Activated T-cell treated with anti-CD3 and anti-CD28 coated beads, Interleukin-2, amount 50 U/mL, for 24 hours (primary cell): Measurements from ENCODE around the gene EIPR1.
A peak's percentile ranks its signal among the peaks of the same experiment; 100 is the strongest.

Experiments used
- DNase-seq: peaks from one replicate; pipeline ENCODE4 v3.0.0-alpha.2; 2020
- H3K27ac Mint-ChIP-seq: 2 replicates; pipeline ENCODE4 v1.8.0; 2020; ENCODE audit warnings: mild to moderate bottlenecking, mixed read lengths
- H3K27me3 Mint-ChIP-seq: 2 replicates; pipeline ENCODE4 v1.8.0; 2020; ENCODE audit warnings: mixed read lengths
- H3K36me3 Mint-ChIP-seq: 2 replicates; pipeline ENCODE4 v1.8.0; 2020; ENCODE audit warnings: low read depth, mixed read lengths
- H3K4me1 Mint-ChIP-seq: 2 replicates; pipeline ENCODE4 v1.8.0; 2020; ENCODE audit warnings: low read depth, mixed read lengths
- H3K4me3 Mint-ChIP-seq: 2 replicates; pipeline ENCODE4 v1.8.0; 2020; ENCODE audit warnings: mild to moderate bottlenecking, moderate library complexity, mixed read lengths
- H3K9me3 Mint-ChIP-seq: 2 replicates; pipeline ENCODE4 v1.8.0; 2020; ENCODE audit warnings: mixed read lengths

The EIPR1 gene

GRCh38 chr2:3302421-3302750, 75.2 kb downstream of the EIPR1 start:
- Mint-ChIP-seq H3K27me3 (no peaks in the 10 kb centered on the region), H3K27ac (no peak overlapping the region), H3K36me3 (peaks cover 56% of the 10 kb centered on the region), H3K4me3 (no peak overlapping the region), H3K4me1 (peaks cover 19% of the 10 kb centered on the region), H3K9me3 (no peaks in the 10 kb centered on the region)
- no peak for DNase-seq

GRCh38 chr2:3301001-3301400, 76.6 kb downstream of the EIPR1 start:
- no peak overlapping the region for H3K27ac Mint-ChIP-seq

GRCh38 chr2:3300224-3300995, 77.2 kb downstream of the EIPR1 start:
- H3K27ac Mint-ChIP-seq, result no peak overlapping the region
- no peak for DNase-seq
- H3K9me3 Mint-ChIP-seq, result no peaks in the 10 kb centered on the region
- H3K4me3 Mint-ChIP-seq, result no peak overlapping the region
- no peaks in the 10 kb centered on the region for H3K27me3 Mint-ChIP-seq
- peaks cover 56% of the 10 kb centered on the region for H3K36me3 Mint-ChIP-seq
- H3K4me1 Mint-ChIP-seq, result peaks cover 16% of the 10 kb centered on the region

More at GRCh38 chr2:3301001-3301400, 76.6 kb downstream of the EIPR1 start:
- Mint-ChIP-seq H3K36me3 (peaks cover 56% of the 10 kb centered on the region), H3K9me3 (no peaks in the 10 kb centered on the region), H3K27me3 (no peaks in the 10 kb centered on the region), H3K4me1 (peaks cover 19% of the 10 kb centered on the region), H3K4me3 (no peak overlapping the region)
- DNase-seq, result no peak

GRCh38 chr2:3299703-3300102, 77.9 kb downstream of the EIPR1 start:
- Mint-ChIP-seq H3K9me3 (no peaks in the 10 kb centered on the region), H3K4me3 (no peak overlapping the region), H3K27ac (no peak overlapping the region), H3K36me3 (peaks cover 56% of the 10 kb centered on the region), H3K4me1 (peaks cover 16% of the 10 kb centered on the region), H3K27me3 (no peaks in the 10 kb centered on the region)
- DNase-seq, result no peak

GRCh38 chr2:3299130-3299529, 78.5 kb downstream of the EIPR1 start:
- Mint-ChIP-seq H3K4me3 (no peak overlapping the region), H3K27me3 (no peaks in the 10 kb centered on the region), H3K36me3 (peaks cover 56% of the 10 kb centered on the region), H3K9me3 (no peaks in the 10 kb centered on the region), H3K4me1 (peaks cover 16% of the 10 kb centered on the region), H3K27ac (no peak overlapping the region)
- peak; percentile 14 for DNase-seq

GRCh38 chr2:3298191-3298590, 79.4 kb downstream of the EIPR1 start:
- Mint-ChIP-seq H3K36me3 (peaks cover 49% of the 10 kb centered on the region), H3K27me3 (no peaks in the 10 kb centered on the region), H3K27ac (no peak overlapping the region), H3K9me3 (no peaks in the 10 kb centered on the region), H3K4me3 (no peak overlapping the region), H3K4me1 (peaks cover 6% of the 10 kb centered on the region)
- DNase-seq, result no peak

GRCh38 chr2:3297523-3297922, 80.1 kb downstream of the EIPR1 start:
- no peak for DNase-seq
- Mint-ChIP-seq H3K27me3 (no peaks in the 10 kb centered on the region), H3K36me3 (peaks cover 46% of the 10 kb centered on the region), H3K4me3 (no peak overlapping the region), H3K4me1 (peaks cover under 1% of the 10 kb centered on the region), H3K9me3 (no peaks in the 10 kb centered on the region), H3K27ac (no peak overlapping the region)

- H3K36me3 Mint-ChIP-seq, result peaks cover 43% of the 10 kb centered on the region
- no peak overlapping the region for H3K4me3 Mint-ChIP-seq
- DNase-seq, result no peak
- no peaks in the 10 kb centered on the region for H3K9me3 Mint-ChIP-seq
- H3K27me3 Mint-ChIP-seq, result no peaks in the 10 kb centered on the region
- no peak overlapping the region for H3K27ac Mint-ChIP-seq
- H3K4me1 Mint-ChIP-seq, result peaks cover 3% of the 10 kb centered on the region
Measured at GRCh38 chr2:3296182-3296972, 81.2 kb downstream of the EIPR1 start.

- H3K36me3 Mint-ChIP-seq, result peaks cover 35% of the 10 kb centered on the region
- no peaks in the 10 kb centered on the region for H3K27me3 Mint-ChIP-seq
- H3K4me3 Mint-ChIP-seq, result no peak overlapping the region
- no peak for DNase-seq
- H3K9me3 Mint-ChIP-seq, result no peaks in the 10 kb centered on the region
- H3K4me1 Mint-ChIP-seq, result peaks cover 5% of the 10 kb centered on the region
- no peak overlapping the region for H3K27ac Mint-ChIP-seq
Measured at GRCh38 chr2:3294493-3294892, 83.1 kb downstream of the EIPR1 start.

GRCh38 chr2:3294069-3294468, 83.5 kb downstream of the EIPR1 start:
- H3K36me3 Mint-ChIP-seq, result peaks cover 35% of the 10 kb centered on the region
- no peak overlapping the region for H3K27ac Mint-ChIP-seq
- H3K9me3 Mint-ChIP-seq, result no peaks in the 10 kb centered on the region
- no peaks in the 10 kb centered on the region for H3K27me3 Mint-ChIP-seq
- DNase-seq, result no peak
- peaks cover 5% of the 10 kb centered on the region for H3K4me1 Mint-ChIP-seq
- H3K4me3 Mint-ChIP-seq, result no peak overlapping the region

- Mint-ChIP-seq H3K27me3 (no peaks in the 10 kb centered on the region), H3K36me3 (peaks cover 30% of the 10 kb centered on the region), H3K9me3 (no peaks in the 10 kb centered on the region), H3K4me3 (no peak overlapping the region), H3K4me1 (peaks cover 5% of the 10 kb centered on the region), H3K27ac (no peak overlapping the region)
- DNase-seq, result no peak
Measured at GRCh38 chr2:3293221-3293620, 84.4 kb downstream of the EIPR1 start.

- Mint-ChIP-seq H3K27me3 (no peaks in the 10 kb centered on the region), H3K36me3 (peaks cover 28% of the 10 kb centered on the region), H3K27ac (no peak overlapping the region)
Measured at GRCh38 chr2:3292416-3292815, 85.2 kb downstream of the EIPR1 start.

GRCh38 chr2:3291750-3292149, 85.9 kb downstream of the EIPR1 start:
- DNase-seq, result no peak
- H3K4me1 Mint-ChIP-seq, result peaks cover 8% of the 10 kb centered on the region
- no peaks in the 10 kb centered on the region for H3K27me3 Mint-ChIP-seq
- no peak overlapping the region for H3K4me3 Mint-ChIP-seq
- H3K27ac Mint-ChIP-seq, result peak overlapping the region; percentile 5
- H3K9me3 Mint-ChIP-seq, result no peaks in the 10 kb centered on the region
- H3K36me3 Mint-ChIP-seq, result peaks cover 32% of the 10 kb centered on the region

More at GRCh38 chr2:3292416-3292815, 85.2 kb downstream of the EIPR1 start:
- peaks cover 7% of the 10 kb centered on the region for H3K4me1 Mint-ChIP-seq
- DNase-seq, result no peak
- no peaks in the 10 kb centered on the region for H3K9me3 Mint-ChIP-seq
- no peak overlapping the region for H3K4me3 Mint-ChIP-seq

GRCh38 chr2:3291113-3291512, 86.5 kb downstream of the EIPR1 start:
- Mint-ChIP-seq H3K27ac (no peak overlapping the region), H3K9me3 (no peaks in the 10 kb centered on the region), H3K4me1 (peaks cover 8% of the 10 kb centered on the region), H3K4me3 (no peak overlapping the region), H3K27me3 (no peaks in the 10 kb centered on the region), H3K36me3 (peaks cover 35% of the 10 kb centered on the region)
- no peak for DNase-seq

- no peak overlapping the region for H3K27ac Mint-ChIP-seq
- no peak for DNase-seq
- no peak overlapping the region for H3K4me3 Mint-ChIP-seq
- H3K9me3 Mint-ChIP-seq, result no peaks in the 10 kb centered on the region
- H3K4me1 Mint-ChIP-seq, result peaks cover 8% of the 10 kb centered on the region
- H3K27me3 Mint-ChIP-seq, result no peaks in the 10 kb centered on the region
- peaks cover 36% of the 10 kb centered on the region for H3K36me3 Mint-ChIP-seq
Measured at GRCh38 chr2:3290655-3291054, 87.0 kb downstream of the EIPR1 start.
